Stimulated activated CD4-positive, alpha-beta T cell treated with anti-CD3 and anti-CD28 coated beads, Interleukin-12 subunit alpha, Interleukin-12 subunit beta, amount 100 ng/mL, for 48 hours (primary cell): ENCODE data around the gene FAM117A.
"Not testable (repeated sequence)": the region's sequence is repeated elsewhere in the genome, so short reads cannot be mapped to it uniquely, and the experiment has no call there.

Experiments used
- DNase-seq, 3 donors: peaks; one replicate each; pipeline ENCODE4 v3.0.0-alpha.2; 2020; ENCODE audit warnings: low read depth in 2 of 3, low spot score in 1 of 3

FAM117A gene

GRCh38 chr17:49764559-49765180 is 739 bp upstream of the FAM117A start:
- DNase-seq: no peak

DNA sequence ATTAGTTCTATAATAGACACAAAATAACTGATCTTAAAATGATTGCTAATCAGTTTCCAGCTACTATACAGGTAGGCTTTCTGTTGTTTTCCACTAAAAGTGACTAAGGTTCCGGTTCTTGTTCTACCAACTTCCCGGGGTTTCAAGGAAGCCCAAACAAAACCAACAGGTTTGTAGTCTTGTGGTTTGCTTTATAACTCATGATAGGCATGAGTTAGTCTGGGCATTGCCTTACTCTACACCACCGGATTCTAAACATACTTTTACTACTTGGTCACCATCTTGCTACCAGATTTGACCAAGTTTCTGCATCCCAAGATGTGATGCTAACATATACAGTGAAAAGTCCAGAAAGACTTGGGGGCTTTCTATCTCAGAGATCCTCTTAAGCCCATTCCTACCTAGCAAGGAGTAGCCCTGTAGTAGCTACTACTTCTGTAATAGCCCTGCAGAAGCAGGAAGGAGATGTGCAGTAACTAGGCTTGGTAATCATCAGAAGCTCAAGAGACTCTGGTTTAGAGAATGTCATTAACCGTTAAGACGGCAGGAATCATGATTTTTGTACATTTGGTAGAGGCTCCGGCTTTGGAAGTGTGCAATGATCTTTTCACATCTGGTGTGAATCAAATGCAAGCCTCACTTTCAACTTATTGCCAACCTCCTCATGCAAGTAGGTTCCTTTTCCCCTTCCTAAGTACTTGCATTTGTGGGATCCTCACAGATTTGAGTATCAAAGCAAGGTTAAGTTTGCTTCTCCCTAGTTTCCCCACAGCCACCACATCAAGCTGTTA is 1.6 kb downstream of the FAM117A start:
- no peak for DNase-seq

GRCh38 chr17:49760932-49761558 is 2.9 kb downstream of the FAM117A start:
- no peak for DNase-seq

- no peak for DNase-seq
Measured at GRCh38 chr17:49760296-49760695, 3.6 kb downstream of the FAM117A start.

- DNase-seq: no peak
Measured at GRCh38 chr17:49759203-49759602, 4.7 kb downstream of the FAM117A start.

DNA sequence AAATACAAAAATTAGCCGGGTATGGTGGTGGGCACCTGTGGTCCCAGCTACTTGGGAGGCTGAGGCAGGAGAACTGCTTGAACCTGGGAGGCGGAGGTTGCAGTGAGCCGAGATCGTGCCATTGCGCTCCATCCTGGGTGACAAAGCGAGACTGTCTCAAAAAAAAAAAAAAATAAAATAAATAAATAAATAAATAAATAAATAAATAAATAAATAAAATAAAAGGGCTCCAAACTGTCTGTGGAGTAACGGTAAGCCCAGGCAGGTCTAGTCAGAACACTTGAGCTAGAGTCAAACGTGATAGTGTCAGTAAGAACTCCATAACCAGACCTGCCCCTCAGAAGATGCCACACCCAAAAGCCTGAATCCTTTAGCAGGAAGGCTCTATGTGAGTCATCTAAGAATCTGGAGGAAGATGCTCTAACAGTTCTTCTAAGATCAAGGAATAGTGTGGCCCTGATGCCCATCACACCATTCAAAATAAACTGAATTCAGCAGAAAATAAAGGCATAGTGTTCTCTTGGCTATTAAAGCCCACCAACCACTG is 5.4 kb downstream of the FAM117A start:
- not testable (repeated sequence) for DNase-seq

DNA sequence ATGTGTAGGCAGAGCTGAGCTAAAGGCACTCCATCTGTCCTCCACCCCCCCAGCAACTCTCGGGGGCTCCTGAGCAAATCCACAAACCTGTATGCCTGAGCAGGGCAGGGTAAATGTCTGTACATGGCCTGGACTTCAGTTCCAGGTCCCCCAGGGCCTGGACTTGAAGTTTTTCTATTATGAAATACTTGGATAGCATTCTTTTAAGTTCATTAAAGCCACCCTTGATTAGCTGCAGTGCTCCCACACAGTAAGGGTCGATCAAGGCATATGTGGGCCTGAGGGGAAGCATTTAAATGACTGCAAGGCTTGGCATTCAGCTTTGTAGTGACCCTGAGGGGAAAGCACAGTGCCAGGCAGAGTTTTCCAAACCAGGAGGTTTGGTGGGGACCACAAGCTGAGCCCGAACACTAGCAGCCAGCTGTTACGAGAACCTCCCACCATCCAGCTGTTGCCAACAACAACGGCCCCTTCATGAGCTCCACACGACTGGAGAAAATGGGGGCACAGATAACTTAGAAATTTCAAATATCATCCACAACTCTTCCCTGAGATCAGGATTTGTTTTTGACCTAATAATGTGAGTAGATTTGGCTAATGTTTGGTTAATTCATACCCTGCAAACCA is 6.7 kb downstream of the FAM117A start:
- no peak for DNase-seq

DNA sequence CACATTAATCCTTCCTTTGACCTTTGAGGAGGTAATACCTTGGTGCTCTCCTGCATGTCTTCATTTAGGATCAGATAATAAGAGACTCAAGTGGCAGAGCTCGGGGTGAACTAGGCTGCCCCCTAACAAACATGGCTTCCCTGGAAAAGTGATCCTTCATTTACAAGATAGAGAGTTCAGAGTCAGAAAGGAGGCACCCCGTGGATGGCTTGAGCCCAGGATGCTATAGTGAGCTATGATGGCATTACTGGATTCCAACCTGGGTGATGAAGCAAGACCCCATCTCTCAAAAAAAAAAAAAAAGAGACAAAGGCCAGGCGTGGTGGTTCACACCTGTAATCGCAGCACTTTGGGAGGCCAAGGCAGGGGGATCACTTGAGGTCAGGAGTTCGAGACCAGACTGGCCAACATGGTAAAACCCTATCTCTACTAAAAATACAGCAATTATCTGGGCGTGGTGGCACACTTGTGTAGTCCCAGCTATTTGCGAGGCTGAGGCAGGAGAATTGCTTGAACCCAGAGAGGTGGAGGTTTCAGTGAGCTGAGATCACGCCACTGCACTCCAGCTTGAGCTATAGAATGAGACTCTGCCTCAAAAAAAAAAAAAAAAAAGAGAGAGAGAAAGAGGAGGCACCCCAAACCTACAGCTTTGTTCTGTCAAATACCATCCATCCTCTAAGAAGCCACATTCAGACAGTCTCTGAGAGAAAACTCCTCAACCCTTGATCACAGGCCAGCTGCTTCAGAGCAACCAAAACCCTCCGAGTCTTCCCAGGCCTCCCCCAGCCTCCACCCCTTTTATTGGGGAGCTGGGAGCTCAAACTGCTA is 7.4 kb downstream of the FAM117A start:
- no peak for DNase-seq

GRCh38 chr17:49755663-49756283 is 8.2 kb downstream of the FAM117A start:
- DNase-seq: no peak

DNA sequence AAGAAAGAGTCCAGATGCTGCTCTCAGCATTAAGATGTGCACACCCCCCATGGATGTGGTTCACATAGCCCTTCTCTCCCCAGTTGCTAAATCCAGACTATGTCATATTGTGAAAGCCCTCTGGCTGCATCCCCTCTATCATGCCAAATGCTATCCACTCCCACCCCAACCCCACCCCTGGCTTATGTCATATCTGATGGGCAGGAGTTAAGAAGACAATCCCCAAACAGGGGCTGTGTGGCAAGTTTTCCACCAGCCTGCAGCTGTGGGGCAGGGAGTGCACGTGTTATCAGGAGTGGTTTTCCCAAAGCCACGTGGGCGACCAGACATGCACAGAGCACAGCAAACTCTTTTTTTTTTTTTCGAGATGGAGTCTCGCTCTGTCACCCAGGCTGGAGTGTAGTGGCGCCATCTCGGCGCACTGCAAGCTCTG is 10.0 kb downstream of the FAM117A start:
- DNase-seq: no peak

GRCh38 chr17:49752508-49752907 is 11.4 kb downstream of the FAM117A start:
- no peak for DNase-seq

- no peak for DNase-seq
Measured at GRCh38 chr17:49749730-49750129, 14.2 kb downstream of the FAM117A start.

GRCh38 chr17:49748791-49749190 is 15.1 kb downstream of the FAM117A start:
- peak; percentile 47 to 52 (median 47) for DNase-seq

GRCh38 chr17:49748223-49748622 is 15.7 kb downstream of the FAM117A start:
- DNase-seq: no peak

GRCh38 chr17:49747632-49748031 is 16.3 kb downstream of the FAM117A start:
- no peak for DNase-seq

- DNase-seq: no peak
Measured at GRCh38 chr17:49746791-49747490, 17.0 kb downstream of the FAM117A start.

- no peak for DNase-seq
Measured at GRCh38 chr17:49745175-49746139, 18.5 kb downstream of the FAM117A start.

DNA sequence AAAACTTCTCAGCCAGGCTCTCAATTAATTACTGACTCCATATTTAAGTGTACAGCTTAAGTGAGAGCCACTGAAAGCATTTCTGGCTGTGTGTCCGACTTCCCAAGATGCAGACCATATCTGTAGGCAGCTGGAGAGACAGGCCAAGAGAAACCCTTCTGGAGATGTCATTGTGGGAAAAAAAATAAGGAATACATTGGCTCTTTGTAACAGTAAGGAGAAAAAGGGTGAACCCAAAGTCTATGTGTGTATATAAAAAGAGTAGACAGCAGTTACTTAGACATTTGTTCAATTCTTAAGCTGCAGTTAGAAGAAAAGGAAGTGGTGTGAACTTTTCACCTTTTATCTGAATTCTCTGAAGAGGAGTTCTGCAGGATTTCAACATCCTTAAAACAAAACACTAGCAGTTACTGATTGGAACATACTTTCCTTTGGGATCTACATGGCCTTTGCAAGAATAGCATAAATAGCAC is 21.7 kb downstream of the FAM117A start:
- DNase-seq: no peak
